GM12872 (cell line): Measurements from ENCODE around the gene LMCD1.

Source experiments
- CTCF ChIP-seq: IDR thresholded peaks from 3 replicates; pipeline ENCODE4 v1.5.1; 2011; ENCODE audit warnings: low read depth, mild to moderate bottlenecking, low read length, moderate library complexity; ENCODE audit not compliant: insufficient read depth

The LMCD1 gene

DNA sequence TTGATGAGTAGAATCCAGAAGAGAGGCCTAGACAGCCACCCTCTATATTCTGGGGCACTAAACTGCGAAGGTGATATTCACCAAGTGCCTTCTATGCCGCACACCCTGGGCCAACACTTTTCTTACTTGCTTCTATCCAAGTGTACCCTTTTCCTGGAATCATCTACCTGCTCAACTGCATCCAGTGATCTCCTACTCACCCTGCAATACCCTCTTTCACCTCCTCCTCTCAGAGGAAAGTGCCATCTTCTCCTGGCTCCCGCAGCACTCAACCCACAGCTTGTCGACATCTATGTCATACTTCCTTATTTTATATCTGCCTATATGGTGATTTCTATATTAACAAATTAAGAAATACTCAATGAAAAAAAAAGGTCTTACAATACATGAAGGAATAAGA lies 28.6 kb upstream of the LMCD1 start:
- no peak for TF ChIP-seq CTCF

DNA sequence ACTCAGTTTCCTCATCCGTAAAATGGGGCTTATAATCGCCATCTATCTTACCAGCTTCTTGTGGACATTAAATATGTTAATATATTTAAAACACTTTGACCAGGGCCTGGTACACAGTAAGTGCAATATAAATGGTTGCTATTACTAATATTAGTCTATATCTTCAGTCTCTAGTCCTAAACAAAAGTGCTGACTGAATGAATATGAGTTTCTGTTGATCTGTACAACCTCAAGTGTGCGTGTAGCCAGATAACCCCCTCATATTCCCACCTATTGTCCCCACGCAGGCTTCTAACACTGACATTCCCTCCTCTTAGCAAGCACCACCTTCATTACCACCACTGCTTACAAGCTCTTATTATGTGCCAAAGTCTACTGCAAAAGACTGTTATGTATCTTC lies 27.6 kb upstream of the LMCD1 start:
- no peak for TF ChIP-seq CTCF

GRCh38 chr3:8474991-8475390 lies 26.6 kb upstream of the LMCD1 start:
- no peak for TF ChIP-seq CTCF

DNA sequence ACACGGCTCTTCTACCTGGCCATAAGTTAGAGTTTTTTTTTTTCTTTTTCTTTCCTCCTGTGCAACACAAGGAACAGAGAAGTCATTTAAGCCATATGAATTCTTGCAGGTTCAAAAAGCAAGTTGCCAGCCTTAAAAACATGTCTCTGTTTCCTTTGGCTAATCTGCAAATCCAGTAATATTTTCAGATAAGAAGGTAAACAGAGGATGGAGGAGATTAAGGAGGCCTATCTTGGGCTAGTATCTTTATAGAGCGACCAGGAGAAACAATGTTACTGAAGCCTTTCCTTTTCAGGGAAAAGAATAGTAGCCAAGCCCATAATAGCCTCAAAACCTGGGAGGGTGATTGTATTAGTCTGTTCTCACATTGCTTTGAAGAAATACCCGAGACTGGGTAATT lies 20.9 kb upstream of the LMCD1 start:
- TF ChIP-seq CTCF, result no peak

DNA sequence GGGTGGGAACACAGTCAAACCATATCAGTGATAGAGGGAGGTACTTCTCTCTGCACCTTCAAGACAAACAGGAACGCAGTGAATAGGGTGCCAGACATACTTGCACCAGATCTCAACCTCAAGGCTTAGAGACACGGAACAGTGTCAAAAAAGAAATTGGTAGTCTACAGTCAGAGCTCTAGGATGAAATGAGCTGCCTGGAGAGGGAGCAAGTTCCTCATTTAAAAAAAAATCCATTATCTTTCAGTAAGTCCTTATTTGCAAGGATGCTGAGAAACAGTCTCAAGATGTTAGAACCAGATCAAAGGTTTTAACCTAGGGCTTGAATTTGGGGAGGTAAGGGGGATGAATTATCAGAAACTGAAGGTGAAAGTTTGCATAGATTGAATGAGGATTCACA lies 20.2 kb upstream of the LMCD1 start:
- no peak for TF ChIP-seq CTCF

DNA sequence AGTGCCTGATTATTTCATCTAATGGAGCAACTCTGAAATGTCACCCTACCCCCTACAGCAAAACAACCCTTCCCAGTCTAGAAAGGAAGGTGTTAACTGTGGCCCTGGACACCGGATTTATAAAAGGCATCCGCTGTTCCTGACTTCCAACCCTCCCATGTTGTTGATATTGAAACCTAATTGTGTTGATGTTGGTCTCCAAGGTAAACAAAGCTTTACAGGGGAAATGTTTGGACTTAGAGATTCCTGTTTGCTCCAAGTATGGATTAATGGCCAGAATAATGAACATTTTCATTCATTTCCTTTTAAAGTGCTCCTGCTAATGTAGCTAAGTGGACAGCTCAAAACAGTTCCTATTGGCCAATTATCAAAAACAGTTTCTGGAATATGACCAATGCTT lies 19.4 kb upstream of the LMCD1 start:
- TF ChIP-seq CTCF, result no peak

DNA sequence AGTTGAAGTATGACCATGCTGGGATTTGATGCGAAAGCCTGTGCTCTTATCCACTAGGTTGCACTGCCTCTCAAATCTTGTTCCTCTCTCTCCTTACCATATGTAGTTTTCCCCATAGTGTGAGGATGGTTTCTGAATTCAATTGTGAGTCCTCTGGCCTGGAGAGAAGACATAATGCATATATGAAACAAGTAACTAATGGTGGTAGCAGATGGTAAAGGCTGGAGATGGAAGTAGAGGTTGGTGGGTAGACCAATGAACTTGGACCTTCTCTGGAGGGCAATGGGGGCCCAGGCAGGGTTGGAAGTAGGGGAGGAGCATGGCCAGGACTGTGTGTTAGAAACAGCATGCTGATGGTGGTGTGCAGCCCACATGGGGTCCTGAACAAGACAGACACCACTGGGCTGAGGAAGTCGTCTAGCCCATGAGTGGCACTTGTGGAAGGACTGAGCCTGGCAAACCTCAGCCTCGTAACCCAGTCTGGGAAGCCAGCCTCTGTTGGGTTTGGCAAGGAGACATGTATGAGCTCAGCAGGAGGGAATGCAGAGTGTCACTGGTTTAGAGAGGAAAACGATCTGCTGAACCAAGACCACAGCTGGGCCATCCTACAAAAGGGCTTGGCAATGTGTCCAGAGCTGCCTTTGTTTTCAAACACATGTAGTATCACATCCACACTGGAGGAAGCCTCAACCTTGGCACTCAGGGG lies 18.5 kb upstream of the LMCD1 start:
- no peak for TF ChIP-seq CTCF
